ENCODE measurements around the gene GUCY1A1. TPM values are rescaled to one million over a fixed set of nuclear protein-coding genes. Genes with fewer than 3 reads are reported as not detected.
A peak's percentile ranks its signal among the peaks of the same experiment; 100 is the strongest.

The GUCY1A1 gene
- total and polyA plus RNA-seq, 7 donors, result 1.2 to 254 (median 87.5) TPM

- H3K4me1 ChIP-seq, result peaks cover 0 to 72% (median 48%) of the 10 kb centered on the region in 4 donors
- DNase-seq, result no peak
- no peaks in the 10 kb centered on the region for H3K9me3 ChIP-seq
- no peak for TF ChIP-seq CTCF (IDR thresholded peaks at IDR 0.05)
- peak in 1 of 4 donors; percentile 28 for TF ChIP-seq POLR2AphosphoS5 (IDR thresholded peaks at IDR 0.05)
- TF ChIP-seq EP300 (IDR thresholded peaks at IDR 0.05), result no peak
- intact Hi-C loops (cut with DNase I), result loop anchor here (5.0 kb wide), 1 partner anchor 190 kb away; the partner anchor contains the start of gene CTSO
- H3K27me3 ChIP-seq, result no peaks in the 10 kb centered on the region
- H3K27ac ChIP-seq, result peak overlapping the region; percentile 14 to 97 (median 78)
- H3K36me3 ChIP-seq, result no peaks in the 10 kb centered on the region
- no peak overlapping the region for H3K4me3 ChIP-seq
Observed at GRCh38 chr4:155762334-155762733, 95.7 kb downstream of the GUCY1A1 start.

GRCh38 chr4:155763551-155763950 is 96.9 kb downstream of the GUCY1A1 start:
- Histone ChIP-seq H3K27me3 (no peaks in the 10 kb centered on the region), H3K9me3 (no peaks in the 10 kb centered on the region), H3K27ac (peak overlapping the region in 1 of 4 donors; percentile 96), H3K36me3 (no peaks in the 10 kb centered on the region), H3K4me1 (peaks cover 0 to 69% (median 48%) of the 10 kb centered on the region in 4 donors), H3K4me3 (no peak overlapping the region)
- TF ChIP-seq CTCF (IDR thresholded peaks at IDR 0.05) (no peak), POLR2AphosphoS5 (IDR thresholded peaks at IDR 0.05) (no peak), EP300 (IDR thresholded peaks at IDR 0.05) (no peak), POLR2A (IDR thresholded peaks at IDR 0.05) (no peak)
- no peak for DNase-seq
- intact Hi-C loops (cut with DNase I), result loop anchor here (5.0 kb wide), 1 partner anchor 189 kb away; the partner anchor contains the start of gene CTSO
- 89 to 90% methylated on average over 2 of the region's 2 CpGs for WGBS, 2 donors

- Histone ChIP-seq H3K4me1 (peaks cover 0 to 74% (median 52%) of the 10 kb centered on the region in 4 donors), H3K27ac (peak overlapping the region in 3 of 4 donors; percentile 11 to 42 (median 22)), H3K27me3 (no peaks in the 10 kb centered on the region), H3K36me3 (no peaks in the 10 kb centered on the region), H3K4me3 (no peak overlapping the region), H3K9me3 (no peaks in the 10 kb centered on the region)
- WGBS, 2 donors, result 61 to 64% methylated on average over 3 of the region's 3 CpGs
- DNase-seq, result no peak
- TF ChIP-seq POLR2AphosphoS5 (IDR thresholded peaks at IDR 0.05) (no peak), EP300 (IDR thresholded peaks at IDR 0.05) (no peak), POLR2A (IDR thresholded peaks at IDR 0.05) (no peak), CTCF (IDR thresholded peaks at IDR 0.05) (no peak)
- intact Hi-C loops (cut with DNase I), result no loop called here
Observed at GRCh38 chr4:155765149-155765548, 98.5 kb downstream of the GUCY1A1 start.

GRCh38 chr4:155766622-155767021 is 100.0 kb downstream of the GUCY1A1 start:
- Histone ChIP-seq H3K9me3 (no peaks in the 10 kb centered on the region), H3K4me3 (no peak overlapping the region), H3K4me1 (peaks cover 0 to 63% (median 46%) of the 10 kb centered on the region in 4 donors), H3K27me3 (no peaks in the 10 kb centered on the region), H3K27ac (peak overlapping the region in 1 of 4 donors; percentile 8), H3K36me3 (no peaks in the 10 kb centered on the region)
- DNase-seq, result no peak
- TF ChIP-seq POLR2A (IDR thresholded peaks at IDR 0.05), result no peak
- TF ChIP-seq POLR2AphosphoS5 (IDR thresholded peaks at IDR 0.05), result no peak
- TF ChIP-seq CTCF (IDR thresholded peaks at IDR 0.05), result no peak
- TF ChIP-seq EP300 (IDR thresholded peaks at IDR 0.05), result no peak
- WGBS, 2 donors, result 82 to 91% methylated on average over 2 of the region's 2 CpGs
- intact Hi-C loops (cut with DNase I), result no loop called here

GRCh38 chr4:155768370-155768769 is 101.7 kb downstream of the GUCY1A1 start:
- H3K4me3 ChIP-seq, result no peak overlapping the region
- DNase-seq, result no peak
- H3K27ac ChIP-seq, result peak overlapping the region in 1 of 4 donors; percentile 29
- no peaks in the 10 kb centered on the region for H3K9me3 ChIP-seq
- H3K27me3 ChIP-seq, result no peaks in the 10 kb centered on the region
- H3K4me1 ChIP-seq, result peaks cover 0 to 61% (median 45%) of the 10 kb centered on the region in 4 donors
- intact Hi-C loops (cut with DNase I), result no loop called here
- TF ChIP-seq POLR2AphosphoS5 (IDR thresholded peaks at IDR 0.05) (no peak), POLR2A (IDR thresholded peaks at IDR 0.05) (no peak), EP300 (IDR thresholded peaks at IDR 0.05) (no peak), CTCF (IDR thresholded peaks at IDR 0.05) (no peak)
- H3K36me3 ChIP-seq, result no peaks in the 10 kb centered on the region

All from sigmoid colon (tissue), 7 donors.